Measurements from ENCODE around the gene FHOD1. TPM values are rescaled to one million over a fixed set of nuclear protein-coding genes. Genes with fewer than 3 reads are reported as not detected.
A peak's percentile ranks its signal among the peaks of the same experiment; 100 is the strongest.

Gene FHOD1
- total RNA-seq, 1 donor from 2014 or later: 71.7 TPM

DNA sequence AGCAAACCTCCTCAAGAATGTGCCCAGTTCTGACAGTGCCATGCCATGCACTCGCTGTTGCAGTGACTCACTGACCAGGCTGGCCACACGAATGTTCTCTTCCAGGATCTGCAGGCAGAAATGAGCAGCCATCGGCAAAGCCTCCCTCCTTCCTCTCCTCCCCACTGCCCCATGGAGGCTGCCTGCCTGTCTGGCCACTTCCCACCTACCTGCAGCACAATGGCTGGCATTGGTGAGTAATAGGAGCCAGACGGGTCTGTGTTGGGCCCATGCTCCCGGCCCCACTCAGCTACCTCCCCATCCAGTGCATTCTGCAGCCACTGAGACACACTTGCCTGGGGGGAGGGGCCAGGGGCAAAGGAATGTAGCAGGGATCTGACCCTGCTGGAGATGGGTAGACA is 60.7 kb downstream of the FHOD1 start:
- Mint-ChIP-seq H3K36me3 (ENCODE audit: unreplicated experiment) (no peaks in the 10 kb centered on the region), H3K4me3 (ENCODE audit: unreplicated experiment) (no peak overlapping the region), H3K27ac (ENCODE audit: unreplicated experiment) (no peak overlapping the region), H3K9me3 (ENCODE audit: unreplicated experiment) (no peaks in the 10 kb centered on the region), H3K27me3 (ENCODE audit: unreplicated experiment) (no peaks in the 10 kb centered on the region), H3K4me1 (ENCODE audit: unreplicated experiment) (peaks cover 14% of the 10 kb centered on the region)
- TF ChIP-seq, protein P1, sequence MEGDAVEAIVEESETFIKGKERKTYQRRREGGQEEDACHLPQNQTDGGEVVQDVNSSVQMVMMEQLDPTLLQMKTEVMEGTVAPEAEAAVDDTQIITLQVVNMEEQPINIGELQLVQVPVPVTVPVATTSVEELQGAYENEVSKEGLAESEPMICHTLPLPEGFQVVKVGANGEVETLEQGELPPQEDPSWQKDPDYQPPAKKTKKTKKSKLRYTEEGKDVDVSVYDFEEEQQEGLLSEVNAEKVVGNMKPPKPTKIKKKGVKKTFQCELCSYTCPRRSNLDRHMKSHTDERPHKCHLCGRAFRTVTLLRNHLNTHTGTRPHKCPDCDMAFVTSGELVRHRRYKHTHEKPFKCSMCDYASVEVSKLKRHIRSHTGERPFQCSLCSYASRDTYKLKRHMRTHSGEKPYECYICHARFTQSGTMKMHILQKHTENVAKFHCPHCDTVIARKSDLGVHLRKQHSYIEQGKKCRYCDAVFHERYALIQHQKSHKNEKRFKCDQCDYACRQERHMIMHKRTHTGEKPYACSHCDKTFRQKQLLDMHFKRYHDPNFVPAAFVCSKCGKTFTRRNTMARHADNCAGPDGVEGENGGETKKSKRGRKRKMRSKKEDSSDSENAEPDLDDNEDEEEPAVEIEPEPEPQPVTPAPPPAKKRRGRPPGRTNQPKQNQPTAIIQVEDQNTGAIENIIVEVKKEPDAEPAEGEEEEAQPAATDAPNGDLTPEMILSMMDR (IDR thresholded peaks at IDR 0.05): no peak
- no peak for DNase-seq (ENCODE audit: extremely low spot score, unreplicated experiment)

DNA sequence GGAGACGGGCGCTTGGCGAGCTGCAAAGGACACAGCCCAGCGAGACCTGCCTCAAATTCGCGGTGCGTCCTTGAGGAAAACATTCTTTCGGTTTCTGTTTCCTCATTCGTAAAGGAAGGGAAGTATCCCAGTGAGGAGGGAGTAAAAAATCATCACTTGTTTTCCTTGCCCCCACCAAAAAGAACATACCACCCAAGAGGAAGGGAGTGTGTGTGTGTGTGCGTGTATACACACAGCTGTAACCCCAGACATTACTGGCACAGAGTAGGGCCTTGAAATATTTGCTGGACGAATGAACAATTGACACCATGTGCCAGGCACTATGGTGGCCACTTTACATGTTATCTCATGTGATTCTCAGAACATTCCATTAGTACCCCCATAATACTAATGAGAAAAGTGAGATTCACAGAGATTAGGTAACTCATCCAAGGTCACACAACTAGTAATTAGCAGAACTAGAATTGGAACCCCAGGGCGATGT is 61.6 kb downstream of the FHOD1 start:
- H3K4me1 Mint-ChIP-seq (ENCODE audit: unreplicated experiment): peaks cover 11% of the 10 kb centered on the region
- H3K4me3 Mint-ChIP-seq (ENCODE audit: unreplicated experiment): peak overlapping the region; percentile 84
- no peaks in the 10 kb centered on the region for H3K27me3 Mint-ChIP-seq (ENCODE audit: unreplicated experiment)
- TF ChIP-seq, protein P1 (IDR thresholded peaks at IDR 0.05): no peak
- DNase-seq (ENCODE audit: extremely low spot score, unreplicated experiment): no peak
- no peak overlapping the region for H3K27ac Mint-ChIP-seq (ENCODE audit: unreplicated experiment)
- no peaks in the 10 kb centered on the region for H3K36me3 Mint-ChIP-seq (ENCODE audit: unreplicated experiment)
- no peaks in the 10 kb centered on the region for H3K9me3 Mint-ChIP-seq (ENCODE audit: unreplicated experiment)

DNA sequence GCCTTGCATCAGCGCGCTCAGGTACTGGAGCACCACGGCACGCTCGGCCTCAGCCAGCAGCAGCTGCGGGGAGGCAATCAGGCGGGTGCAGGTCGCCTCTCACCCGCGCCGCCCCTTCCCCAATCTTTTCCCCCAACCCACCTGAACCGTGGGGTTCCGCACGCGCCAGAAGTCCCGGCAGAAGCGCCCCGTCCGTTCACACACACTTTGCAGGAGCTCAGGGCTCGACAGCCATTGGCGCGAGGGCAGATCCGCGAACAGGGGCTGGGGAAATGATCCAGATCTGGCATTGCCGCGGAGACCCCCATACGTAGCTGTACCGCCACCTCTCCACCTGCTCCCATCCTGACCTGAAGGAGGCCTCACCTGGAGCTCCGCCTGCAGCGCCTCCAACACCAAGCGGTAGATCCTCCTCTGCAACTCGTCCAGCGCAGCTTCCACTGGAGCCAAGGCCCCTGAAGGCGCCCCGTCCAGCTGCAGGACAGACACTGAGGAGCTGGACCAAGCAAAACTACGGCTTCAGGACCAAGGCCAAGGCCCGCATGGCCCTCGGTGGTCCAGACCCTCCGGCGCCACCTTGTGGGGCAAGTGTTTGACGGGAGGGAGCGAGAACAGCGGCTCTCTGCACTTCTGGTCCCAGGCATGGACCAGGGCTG is 62.2 kb downstream of the FHOD1 start:
- Mint-ChIP-seq H3K4me3 (ENCODE audit: unreplicated experiment) (peak overlapping the region; percentile 84), H3K27ac (ENCODE audit: unreplicated experiment) (peak overlapping the region; percentile 74), H3K9me3 (ENCODE audit: unreplicated experiment) (no peaks in the 10 kb centered on the region), H3K36me3 (ENCODE audit: unreplicated experiment) (no peaks in the 10 kb centered on the region), H3K4me1 (ENCODE audit: unreplicated experiment) (peaks cover 11% of the 10 kb centered on the region), H3K27me3 (ENCODE audit: unreplicated experiment) (no peaks in the 10 kb centered on the region)
- DNase-seq (ENCODE audit: extremely low spot score, unreplicated experiment): peak; percentile 97
- TF ChIP-seq, protein P1 (IDR thresholded peaks at IDR 0.05): peak; percentile 89

GRCh38 chr16:67184453-67184994 is 62.8 kb downstream of the FHOD1 start:
- H3K4me3 Mint-ChIP-seq (ENCODE audit: unreplicated experiment): peak overlapping the region; percentile 59
- H3K4me1 Mint-ChIP-seq (ENCODE audit: unreplicated experiment): peaks cover 11% of the 10 kb centered on the region

More at GRCh38 chr16:67184453-67184994, 62.8 kb downstream of the FHOD1 start:
- H3K27ac Mint-ChIP-seq (ENCODE audit: unreplicated experiment): no peak overlapping the region
- no peak for DNase-seq (ENCODE audit: extremely low spot score, unreplicated experiment)
- no peaks in the 10 kb centered on the region for H3K27me3 Mint-ChIP-seq (ENCODE audit: unreplicated experiment)
- H3K9me3 Mint-ChIP-seq (ENCODE audit: unreplicated experiment): no peaks in the 10 kb centered on the region
- TF ChIP-seq, protein P1 (IDR thresholded peaks at IDR 0.05): no peak
- no peaks in the 10 kb centered on the region for H3K36me3 Mint-ChIP-seq (ENCODE audit: unreplicated experiment)
